H9 (cell line): Measurements from ENCODE around the gene ANKRD29. TPM values are rescaled to one million over a fixed set of nuclear protein-coding genes. Genes with fewer than 3 reads are reported as not detected.

Experiments used
- DNase-seq: peaks from one replicate; pipeline ENCODE4 v3.0.0-alpha.2; 2017
- H2AFZ ChIP-seq: one replicate; pipeline ENCODE4 v1.6.1; 2013; ENCODE audit warnings: mild to moderate bottlenecking, low read length, control low read depth, moderate library complexity
- H2AK5ac ChIP-seq: 2 replicates; pipeline ENCODE4 v1.6.1; 2013; ENCODE audit warnings: low read length, control low read depth, mixed read lengths; ENCODE audit not compliant: insufficient read length
- H2BK120ac ChIP-seq: one replicate; pipeline ENCODE4 v1.6.1; 2013; ENCODE audit warnings: low read depth, mild to moderate bottlenecking, low read length, control low read depth, inconsistent platforms; ENCODE audit not compliant: poor library complexity, severe bottlenecking
- H2BK12ac ChIP-seq: 2 replicates; pipeline ENCODE4 v1.6.1; 2013; ENCODE audit warnings: low read length, control low read depth, mixed read lengths, low read depth; ENCODE audit not compliant: insufficient read length
- H2BK15ac ChIP-seq: 2 replicates; pipeline ENCODE4 v1.6.1; 2013; ENCODE audit warnings: low read depth, low read length, control low read depth
- H2BK20ac ChIP-seq: one replicate; pipeline ENCODE4 v1.6.1; 2013; ENCODE audit warnings: low read depth, mild to moderate bottlenecking, low read length, control low read depth, inconsistent platforms; ENCODE audit not compliant: poor library complexity, severe bottlenecking
- H2BK5ac ChIP-seq: 2 replicates; pipeline ENCODE4 v1.6.1; 2013; ENCODE audit warnings: low read length, control low read depth, mixed read lengths; ENCODE audit not compliant: insufficient read length
- H3K14ac ChIP-seq: 2 replicates; pipeline ENCODE4 v1.6.1; 2013; ENCODE audit warnings: low read length, control low read depth; ENCODE audit not compliant: insufficient read depth
- H3K18ac ChIP-seq: 2 replicates; pipeline ENCODE4 v1.6.1; 2013; ENCODE audit warnings: low read depth, mild to moderate bottlenecking, mixed read lengths, low read length, control low read depth; ENCODE audit not compliant: insufficient read length
- H3K23ac ChIP-seq: 2 replicates; pipeline ENCODE4 v1.6.1; 2013; ENCODE audit warnings: low read length, control low read depth, mixed read lengths, low read depth; ENCODE audit not compliant: insufficient read length
- H3K23me2 ChIP-seq: 2 replicates; pipeline ENCODE4 v1.6.1; 2013; ENCODE audit warnings: low read depth, mild to moderate bottlenecking, mixed read lengths, low read length, control low read depth; ENCODE audit not compliant: insufficient read length, poor library complexity, severe bottlenecking
- H3K27ac ChIP-seq: 2 replicates; pipeline ENCODE4 v1.5.1; 2013; ENCODE audit warnings: low read length, control low read depth, mixed read lengths, low read depth; ENCODE audit not compliant: insufficient read length
- H3K27me3 ChIP-seq: 2 replicates; pipeline ENCODE4 v1.6.1; 2013; ENCODE audit warnings: low read length, control low read depth, inconsistent platforms; ENCODE audit not compliant: insufficient read depth
- H3K4ac ChIP-seq: 2 replicates; pipeline ENCODE4 v1.6.1; 2013; ENCODE audit warnings: low read depth, mild to moderate bottlenecking, control low read depth, inconsistent platforms, low read length, moderate library complexity
- H3K4me1 ChIP-seq: 2 replicates; pipeline ENCODE4 v1.6.1; 2013; ENCODE audit warnings: low read length, control low read depth, inconsistent platforms; ENCODE audit not compliant: insufficient read depth
- H3K4me2 ChIP-seq: 2 replicates; pipeline ENCODE4 v1.6.1; 2013; ENCODE audit warnings: low read length, control low read depth, mixed read lengths; ENCODE audit not compliant: insufficient read length, insufficient read depth
- H3K56ac ChIP-seq: 2 replicates; pipeline ENCODE4 v1.6.1; 2013; ENCODE audit warnings: low read depth, mild to moderate bottlenecking, mixed read lengths, low read length, control low read depth; ENCODE audit not compliant: insufficient read length
- H3K79me1 ChIP-seq: 2 replicates; pipeline ENCODE4 v1.6.1; 2013; ENCODE audit warnings: low read depth, mild to moderate bottlenecking, moderate library complexity, low read length, control low read depth, inconsistent platforms; ENCODE audit not compliant: insufficient read depth, poor library complexity, severe bottlenecking
- H3K79me2 ChIP-seq: 2 replicates; pipeline ENCODE4 v1.6.1; 2013; ENCODE audit warnings: low read length, control low read depth, inconsistent platforms; ENCODE audit not compliant: insufficient read depth
- H3K9ac ChIP-seq: 2 replicates; pipeline ENCODE4 v1.6.1; 2013; ENCODE audit warnings: low read length, control low read depth, mixed read lengths; ENCODE audit not compliant: insufficient read length; ENCODE audit errors: extremely low read depth
- H3K9me3 ChIP-seq: one replicate; pipeline ENCODE4 v1.6.1; 2013; ENCODE audit warnings: low read depth, low read length, inconsistent platforms; ENCODE audit not compliant: control insufficient read depth
- H3T11ph ChIP-seq: one replicate; pipeline ENCODE4 v1.6.1; 2013; ENCODE audit warnings: mild to moderate bottlenecking, low read length, control low read depth, inconsistent platforms
- H4K20me1 ChIP-seq: one replicate; pipeline ENCODE4 v1.6.1; 2013; ENCODE audit not compliant: control insufficient read depth, insufficient read length, insufficient read depth
- H4K5ac ChIP-seq: 2 replicates; pipeline ENCODE4 v1.6.1; 2013; ENCODE audit warnings: low read depth, mild to moderate bottlenecking, mixed read lengths, low read length, control low read depth; ENCODE audit not compliant: insufficient read length
- H4K8ac ChIP-seq: replicated peaks from 2 replicates; pipeline ENCODE4 v1.6.1; 2013; ENCODE audit warnings: low read length, control low read depth, mixed read lengths, low read depth; ENCODE audit not compliant: insufficient read length
- H4K91ac ChIP-seq: 2 replicates; pipeline ENCODE4 v1.6.1; 2013; ENCODE audit warnings: low read depth, mild to moderate bottlenecking, moderate library complexity, mixed read lengths, low read length, control low read depth; ENCODE audit not compliant: insufficient read length
- H3K27ac Mint-ChIP-seq, 3 experiments: 2 replicates in 2 of 3; 3 replicates in 1 of 3; pipeline ENCODE4 v1.8.0; 2020 to 2021; ENCODE audit warnings: mixed read lengths in 3 of 3, mild to moderate bottlenecking in 1 of 3, moderate library complexity in 1 of 3
- H3K27me3 Mint-ChIP-seq: 2 replicates; pipeline ENCODE4 v1.8.0; 2021; ENCODE audit warnings: low read depth, mild to moderate bottlenecking, moderate library complexity, mixed read lengths
- H3K36me3 Mint-ChIP-seq, 3 experiments: 2 replicates in 2 of 3; 3 replicates in 1 of 3; pipeline ENCODE4 v1.8.0; 2020 to 2021; ENCODE audit warnings: low read depth in 3 of 3, mixed read lengths in 3 of 3; ENCODE audit not compliant: insufficient read depth in 1 of 3
- H3K4me1 Mint-ChIP-seq, 2 experiments: 2 replicates each; pipeline ENCODE4 v1.8.0; 2020; ENCODE audit warnings: mixed read lengths in 2 of 2
- H3K4me3 Mint-ChIP-seq, 2 experiments: 2 replicates in 1 of 2; 3 replicates in 1 of 2; pipeline ENCODE4 v1.8.0; 2020 to 2021; ENCODE audit warnings: mild to moderate bottlenecking in 2 of 2, mixed read lengths in 2 of 2, moderate library complexity in 1 of 2
- H3K9me3 Mint-ChIP-seq, 2 experiments: 2 replicates in 1 of 2; 3 replicates in 1 of 2; pipeline ENCODE4 v1.8.0; 2020; ENCODE audit warnings: mild to moderate bottlenecking in 2 of 2, mixed read lengths in 2 of 2, moderate library complexity in 1 of 2
- CTCF ChIP-seq: fragments of 200-600 bp; sonication (generic); conservative IDR thresholded peaks from 3 replicates; pipeline ENCODE4 v1.8.0; 2021; ENCODE audit warnings: antibody characterized with exemption, mild to moderate bottlenecking
- WGBS: extraction: QIAGEN DNeasy Blood & Tissue Kit; methylation state at CpG from one replicate; pipeline ENCODE4 v1.1.7; 2013; ENCODE audit warnings: missing lambda C conversion rate, low lambda C conversion rate, mixed read lengths; ENCODE audit not compliant: insufficient read length; ENCODE audit errors: extremely low coverage; 5-methylcytosine and 5-hydroxymethylcytosine counted together
- total RNA-seq: library from RNA; stranded (reverse); gene quantifications from 2 replicates; pipeline ENCODE4 v1.2.1, GENCODE V29; 2021

The ANKRD29 gene
- total RNA-seq, 1 experiment from 2014 or later: 2.1 TPM

- no peak overlapping the region for H2BK5ac ChIP-seq
- no peak for DNase-seq
- Mint-ChIP-seq H3K27me3 (no peaks in the 10 kb centered on the region), H3K36me3 (peaks cover 17 to 42% (median 42%) of the 10 kb centered on the region in 3 experiments), H3K9me3 (no peaks in the 10 kb centered on the region), H3K4me1 (peaks cover 10 to 16% of the 10 kb centered on the region in 2 experiments; a peak in 3 of 4 replicates), H3K4me3 (no peak overlapping the region), H3K27ac (no peak overlapping the region)
- no CpG with 5 or more reads among the region's 2 CpGs for WGBS
- no peaks in the 10 kb centered on the region for H3K79me1 ChIP-seq
- H3K14ac ChIP-seq: no peak overlapping the region
- H2BK12ac ChIP-seq: no peak overlapping the region
- no peak overlapping the region for H3K4me2 ChIP-seq
- no peak overlapping the region for H3K9ac ChIP-seq
- H3K18ac ChIP-seq: no peak overlapping the region
- no peaks in the 10 kb centered on the region for H3K9me3 ChIP-seq
- H3T11ph ChIP-seq: no peak overlapping the region
- H3K27ac ChIP-seq: no peak overlapping the region
- no peaks in the 10 kb centered on the region for H3K27me3 ChIP-seq
- H2AFZ ChIP-seq: no peak overlapping the region
- no peak overlapping the region for H2BK120ac ChIP-seq
- H4K8ac ChIP-seq: no peak overlapping the region
- no peak overlapping the region for H3K56ac ChIP-seq
- no peak overlapping the region for H2BK15ac ChIP-seq
- no peak overlapping the region for H4K5ac ChIP-seq
- no peak overlapping the region for H4K91ac ChIP-seq
- H4K20me1 ChIP-seq: no peaks in the 10 kb centered on the region
- no peak overlapping the region for H3K4ac ChIP-seq
- no peak overlapping the region for H2AK5ac ChIP-seq
- H3K23ac ChIP-seq: no peak overlapping the region
- no peak overlapping the region for H2BK20ac ChIP-seq
- H3K23me2 ChIP-seq: no peaks in the 10 kb centered on the region
- H3K79me2 ChIP-seq: no peaks in the 10 kb centered on the region
- TF ChIP-seq CTCF: no peak
- peaks cover 2% of the 10 kb centered on the region; the same call in 1 of the 2 replicates for H3K4me1 ChIP-seq
Measured at GRCh38 chr18:23572012-23572411, 90.7 kb downstream of the ANKRD29 start.
